GM23338 (cell line): ENCODE data around the gene CPSF6. TPM values are rescaled to one million over a fixed set of nuclear protein-coding genes. Genes with fewer than 3 reads are reported as not detected.

Experiments
- ATAC-seq: fragments of 200-7000 bp; cut with Tn5 transposase; 3 replicates; pipeline ENCODE4 v1.9.1; 2020
- DNase-seq: peaks from one replicate; pipeline ENCODE4 v3.0.0-alpha.2; 2015; ENCODE audit warnings: low spot score
- H2AFZ ChIP-seq: fragments of 200-600 bp; sonication (generic); 2 replicates; pipeline ENCODE4 v1.8.0; 2016; ENCODE audit warnings: antibody characterized with exemption, mild to moderate bottlenecking, moderate library complexity
- H3F3A ChIP-seq: fragments of 200-600 bp; sonication (generic); replicated peaks from 2 replicates; pipeline ENCODE4 v1.8.0; 2017; ENCODE audit warnings: antibody characterized with exemption, mixed run types, low read depth
- H3K27ac ChIP-seq: fragments of 200-600 bp; sonication (generic); 2 replicates; pipeline ENCODE4 v1.6.1; 2016; ENCODE audit warnings: low read depth
- H3K27me3 ChIP-seq: fragments of 200-600 bp; sonication (generic); 2 replicates; pipeline ENCODE4 v1.8.0; 2016; ENCODE audit warnings: mild to moderate bottlenecking, mixed run types, moderate library complexity; ENCODE audit not compliant: insufficient read depth
- H3K36me3 ChIP-seq: fragments of 200-600 bp; sonication (generic); 2 replicates; pipeline ENCODE4 v1.8.0; 2016; ENCODE audit warnings: mild to moderate bottlenecking; ENCODE audit not compliant: insufficient read depth
- H3K4me1 ChIP-seq: fragments of 200-600 bp; sonication (generic); 2 replicates; pipeline ENCODE4 v1.8.0; 2016; ENCODE audit warnings: mild to moderate bottlenecking, moderate library complexity; ENCODE audit not compliant: insufficient read depth
- H3K4me2 ChIP-seq: fragments of 200-600 bp; sonication (generic); 2 replicates; pipeline ENCODE4 v1.7.1; 2017; ENCODE audit warnings: mixed run types
- H3K4me3 ChIP-seq: fragments of 200-600 bp; sonication (generic); 2 replicates; pipeline ENCODE4 v1.6.1; 2016; ENCODE audit warnings: mixed run types
- H3K79me2 ChIP-seq: fragments of 200-600 bp; sonication (generic); replicated peaks from 2 replicates; pipeline ENCODE4 v1.8.0; 2017; ENCODE audit warnings: mild to moderate bottlenecking; ENCODE audit not compliant: insufficient read depth
- H3K9me2 ChIP-seq: fragments of 200-600 bp; sonication (generic); 2 replicates; pipeline ENCODE4 v1.8.0; 2017; ENCODE audit not compliant: insufficient read depth
- H4K20me1 ChIP-seq: fragments of 200-600 bp; sonication (generic); replicated peaks from 2 replicates; pipeline ENCODE4 v1.8.0; 2017; ENCODE audit warnings: mild to moderate bottlenecking; ENCODE audit not compliant: insufficient read depth
- H3K27ac Mint-ChIP-seq: 2 replicates; pipeline ENCODE4 v1.8.0; 2020; ENCODE audit warnings: inconsistent platforms, mild to moderate bottlenecking, moderate library complexity, mixed read lengths
- H3K27me3 Mint-ChIP-seq: 3 replicates; pipeline ENCODE4 v1.8.0; 2022; ENCODE audit warnings: low read depth, mild to moderate bottlenecking, moderate library complexity, mixed read lengths, inconsistent platforms; ENCODE audit not compliant: insufficient read depth, poor library complexity
- H3K36me3 Mint-ChIP-seq: 3 replicates; pipeline ENCODE4 v1.8.0; 2021; ENCODE audit warnings: low read depth, mild to moderate bottlenecking, inconsistent platforms, moderate library complexity, mixed read lengths
- H3K4me1 Mint-ChIP-seq: 3 replicates; pipeline ENCODE4 v1.8.0; 2020; ENCODE audit warnings: mild to moderate bottlenecking, inconsistent platforms, mixed read lengths
- H3K4me3 Mint-ChIP-seq: 3 replicates; pipeline ENCODE4 v1.8.0; 2021; ENCODE audit warnings: moderate library complexity, mild to moderate bottlenecking, inconsistent platforms, mixed read lengths
- H3K9me3 Mint-ChIP-seq: 3 replicates; pipeline ENCODE4 v1.8.0; 2020; ENCODE audit warnings: moderate library complexity, mild to moderate bottlenecking, inconsistent platforms, mixed read lengths
- CREB1 ChIP-seq: fragments of 250-450 bp; sonication (Bioruptor Pico); IDR thresholded peaks from 2 replicates; pipeline ENCODE4 v1.5.0; 2020; ENCODE audit warnings: low read depth, mild to moderate bottlenecking, moderate library complexity
- ETS1 ChIP-seq: IDR thresholded peaks from 2 replicates; pipeline ENCODE4 v1.6.1; 2016; ENCODE audit warnings: antibody characterized with exemption
- EZH2 ChIP-seq: fragments of 200-600 bp; sonication (generic); IDR thresholded peaks from one replicate; pipeline ENCODE4 v1.8.0; 2017; ENCODE audit warnings: antibody characterized with exemption, mild to moderate bottlenecking, low read depth; ENCODE audit not compliant: unreplicated experiment
- EZH2phosphoT487 ChIP-seq: fragments of 200-600 bp; sonication (generic); IDR thresholded peaks from one replicate; pipeline ENCODE4 v1.8.1; 2018; ENCODE audit warnings: antibody characterized with exemption; ENCODE audit not compliant: unreplicated experiment
- NANOG ChIP-seq: IDR thresholded peaks from 2 replicates; pipeline ENCODE4 v1.6.1; 2016; ENCODE audit warnings: antibody characterized with exemption, borderline replicate concordance
- POLR2AphosphoS5 ChIP-seq: IDR thresholded peaks from 2 replicates; pipeline ENCODE4 v1.6.1; 2016; ENCODE audit warnings: antibody characterized with exemption, low read depth
- ZNF114 ChIP-seq: fragments of 250-450 bp; sonication (Bioruptor Pico); IDR thresholded peaks from 2 replicates; pipeline ENCODE4 v1.5.0; 2020; ENCODE audit warnings: mild to moderate bottlenecking, moderate library complexity
- polyA plus RNA-seq: library from polyadenylated mRNA; unstranded; fragments of >200 nt; fragmentation: Nextera tagmentation; extraction: Ambion mirVana; gene quantifications from 2 replicates; pipeline ENCODE4 v1.2.1, GENCODE V29; 2016
- total RNA-seq: library from RNA; depleted of rRNA; stranded (reverse); fragments of >200 nt; shearing (Covaris generic); gene quantifications from 2 replicates; pipeline ENCODE4 v1.2.3, GENCODE V29; 2014
- TF ChIP-seq, protein P1 (sequence below), 2 experiments: fragments of 200-600 bp in 1 of 2; sonication (generic) in 1 of 2; conservative IDR thresholded peaks; 2 replicates each; pipeline versions ENCODE4 v1.5.1 to v1.6.1; 2016 to 2017; ENCODE audit warnings: antibody characterized with exemption in 2 of 2, low read depth in 2 of 2, mild to moderate bottlenecking in 2 of 2, moderate library complexity in 1 of 2
- TF ChIP-seq, protein P2 (sequence below): IDR thresholded peaks from one replicate; pipeline ENCODE4 v1.6.1; 2018; ENCODE audit warnings: antibody characterized with exemption; ENCODE audit not compliant: unreplicated experiment

CPSF6 gene
- total and polyA plus RNA-seq, 2 experiments from 2014 or later = 80.7 to 136 TPM

- H2AFZ ChIP-seq = no peak overlapping the region
- TF ChIP-seq ZNF114 (CRISPR knock-in tag) (no peak), CREB1 (no peak), EZH2phosphoT487 (no peak)
- TF ChIP-seq, protein P1, sequence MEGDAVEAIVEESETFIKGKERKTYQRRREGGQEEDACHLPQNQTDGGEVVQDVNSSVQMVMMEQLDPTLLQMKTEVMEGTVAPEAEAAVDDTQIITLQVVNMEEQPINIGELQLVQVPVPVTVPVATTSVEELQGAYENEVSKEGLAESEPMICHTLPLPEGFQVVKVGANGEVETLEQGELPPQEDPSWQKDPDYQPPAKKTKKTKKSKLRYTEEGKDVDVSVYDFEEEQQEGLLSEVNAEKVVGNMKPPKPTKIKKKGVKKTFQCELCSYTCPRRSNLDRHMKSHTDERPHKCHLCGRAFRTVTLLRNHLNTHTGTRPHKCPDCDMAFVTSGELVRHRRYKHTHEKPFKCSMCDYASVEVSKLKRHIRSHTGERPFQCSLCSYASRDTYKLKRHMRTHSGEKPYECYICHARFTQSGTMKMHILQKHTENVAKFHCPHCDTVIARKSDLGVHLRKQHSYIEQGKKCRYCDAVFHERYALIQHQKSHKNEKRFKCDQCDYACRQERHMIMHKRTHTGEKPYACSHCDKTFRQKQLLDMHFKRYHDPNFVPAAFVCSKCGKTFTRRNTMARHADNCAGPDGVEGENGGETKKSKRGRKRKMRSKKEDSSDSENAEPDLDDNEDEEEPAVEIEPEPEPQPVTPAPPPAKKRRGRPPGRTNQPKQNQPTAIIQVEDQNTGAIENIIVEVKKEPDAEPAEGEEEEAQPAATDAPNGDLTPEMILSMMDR (conservative IDR thresholded peaks at IDR 0.05; ENCODE audit: low read depth in 2 of 2) = no peak
- TF ChIP-seq, protein P2, sequence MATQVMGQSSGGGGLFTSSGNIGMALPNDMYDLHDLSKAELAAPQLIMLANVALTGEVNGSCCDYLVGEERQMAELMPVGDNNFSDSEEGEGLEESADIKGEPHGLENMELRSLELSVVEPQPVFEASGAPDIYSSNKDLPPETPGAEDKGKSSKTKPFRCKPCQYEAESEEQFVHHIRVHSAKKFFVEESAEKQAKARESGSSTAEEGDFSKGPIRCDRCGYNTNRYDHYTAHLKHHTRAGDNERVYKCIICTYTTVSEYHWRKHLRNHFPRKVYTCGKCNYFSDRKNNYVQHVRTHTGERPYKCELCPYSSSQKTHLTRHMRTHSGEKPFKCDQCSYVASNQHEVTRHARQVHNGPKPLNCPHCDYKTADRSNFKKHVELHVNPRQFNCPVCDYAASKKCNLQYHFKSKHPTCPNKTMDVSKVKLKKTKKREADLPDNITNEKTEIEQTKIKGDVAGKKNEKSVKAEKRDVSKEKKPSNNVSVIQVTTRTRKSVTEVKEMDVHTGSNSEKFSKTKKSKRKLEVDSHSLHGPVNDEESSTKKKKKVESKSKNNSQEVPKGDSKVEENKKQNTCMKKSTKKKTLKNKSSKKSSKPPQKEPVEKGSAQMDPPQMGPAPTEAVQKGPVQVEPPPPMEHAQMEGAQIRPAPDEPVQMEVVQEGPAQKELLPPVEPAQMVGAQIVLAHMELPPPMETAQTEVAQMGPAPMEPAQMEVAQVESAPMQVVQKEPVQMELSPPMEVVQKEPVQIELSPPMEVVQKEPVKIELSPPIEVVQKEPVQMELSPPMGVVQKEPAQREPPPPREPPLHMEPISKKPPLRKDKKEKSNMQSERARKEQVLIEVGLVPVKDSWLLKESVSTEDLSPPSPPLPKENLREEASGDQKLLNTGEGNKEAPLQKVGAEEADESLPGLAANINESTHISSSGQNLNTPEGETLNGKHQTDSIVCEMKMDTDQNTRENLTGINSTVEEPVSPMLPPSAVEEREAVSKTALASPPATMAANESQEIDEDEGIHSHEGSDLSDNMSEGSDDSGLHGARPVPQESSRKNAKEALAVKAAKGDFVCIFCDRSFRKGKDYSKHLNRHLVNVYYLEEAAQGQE = no peak
- H3K36me3 Mint-ChIP-seq = peaks cover 76% of the 10 kb centered on the region
Measured at GRCh38 chr12:69262264-69262974, 23.1 kb downstream of the CPSF6 start.

GRCh38 chr12:69265205-69265604 is 25.8 kb downstream of the CPSF6 start:
- Histone ChIP-seq H2AFZ (no peak overlapping the region), H3K4me3 (no peak overlapping the region), H3K4me2 (no peak overlapping the region), H3F3A (no peaks in the 10 kb centered on the region), H3K9me2 (no peaks in the 10 kb centered on the region), H3K4me1 (no peaks in the 10 kb centered on the region), H3K36me3 (peaks cover 49% of the 10 kb centered on the region; the same call in 1 of the 2 replicates), H3K79me2 (peaks cover 33% of the 10 kb centered on the region), H4K20me1 (peaks cover 15% of the 10 kb centered on the region), H3K27ac (no peak overlapping the region), H3K27me3 (no peaks in the 10 kb centered on the region)
- ATAC-seq (no peak), DNase-seq (no peak)
- Mint-ChIP-seq H3K4me3 (no peak overlapping the region), H3K9me3 (no peaks in the 10 kb centered on the region), H3K36me3 (peaks cover 56% of the 10 kb centered on the region), H3K27me3 (peaks cover 4% of the 10 kb centered on the region), H3K27ac (no peak overlapping the region), H3K4me1 (no peaks in the 10 kb centered on the region)
- TF ChIP-seq, protein P2 = no peak
- TF ChIP-seq POLR2AphosphoS5 (no peak), NANOG (no peak), ETS1 (no peak), EZH2phosphoT487 (no peak), EZH2 (no peak)
- TF ChIP-seq, protein P1 (conservative IDR thresholded peaks at IDR 0.05; ENCODE audit: low read depth in 2 of 2) = no peak

More at GRCh38 chr12:69262264-69262974, 23.1 kb downstream of the CPSF6 start:
- H3K36me3 ChIP-seq = peaks cover 70% of the 10 kb centered on the region
- ATAC-seq (no peak), DNase-seq (no peak)
- Mint-ChIP-seq H3K27ac (no peak overlapping the region), H3K27me3 (peaks cover 4% of the 10 kb centered on the region), H3K4me1 (no peaks in the 10 kb centered on the region), H3K9me3 (no peaks in the 10 kb centered on the region), H3K4me3 (no peak overlapping the region)
- H3K27ac ChIP-seq = no peak overlapping the region
- peaks cover 12% of the 10 kb centered on the region for H4K20me1 ChIP-seq
- H3F3A ChIP-seq = 0 out of 2 replicates have a peak, but pooled peaks cover 2% of the 10 kb centered on the region
- no peak overlapping the region for H3K4me3 ChIP-seq
- H3K4me1 ChIP-seq = no peaks in the 10 kb centered on the region
- no peaks in the 10 kb centered on the region for H3K9me2 ChIP-seq
- no peak overlapping the region for H3K4me2 ChIP-seq
- H3K79me2 ChIP-seq = peaks cover 44% of the 10 kb centered on the region
- no peaks in the 10 kb centered on the region for H3K27me3 ChIP-seq
